IMR-90 (cell line): ENCODE data around the gene ARF6. TPM values are rescaled to one million over a fixed set of nuclear protein-coding genes. Genes with fewer than 3 reads are reported as not detected.

Source experiments
- ATAC-seq: fragments of 200-7000 bp; cut with Tn5 transposase; 2 replicates; pipeline ENCODE4 v1.9.1; 2020; ENCODE audit warnings: low read depth, mild to moderate bottlenecking, moderate library complexity
- BruUV-seq: library from RNA; stranded (reverse); fragments of 400-500 nt; replicated peaks from 2 replicates; lab custom pipeline; 2021; lab: Mats Ljungman, UMichigan
- CTCF ChIA-PET: fragments of 300-600 bp; formaldehyde crosslinking; extraction: SDS; loops from one replicate; lab custom pipeline; 2021; ENCODE audit warnings: antibody characterized with exemption; lab: Yijun Ruan, JAX
- POLR2A ChIA-PET: fragments of 300-600 bp; sonication (Branson Sonifier 250); formaldehyde crosslinking; loops from one replicate; lab custom pipeline; 2022; ENCODE audit warnings: antibody characterized with exemption; ENCODE audit not compliant: unreplicated experiment; lab: Charles Lee
- DNase-seq: peaks from one replicate; pipeline ENCODE4 v3.0.0; 2013
- H2AFZ ChIP-seq: replicated peaks from 2 replicates; pipeline ENCODE3; 2013; ENCODE audit warnings: low read length, mild to moderate bottlenecking; ENCODE audit not compliant: poor library complexity
- H2AK5ac ChIP-seq: 2 replicates; pipeline ENCODE4 v1.6.1; 2013; ENCODE audit warnings: low read depth, low read length, inconsistent platforms
- H2AK9ac ChIP-seq: replicated peaks from 2 replicates; pipeline ENCODE3; 2013; ENCODE audit warnings: mild to moderate bottlenecking, low read depth, low read length, moderate library complexity; ENCODE audit not compliant: poor library complexity
- H2BK120ac ChIP-seq: 2 replicates; pipeline ENCODE4 v1.6.1; 2013; ENCODE audit warnings: low read depth, low read length, inconsistent platforms
- H2BK15ac ChIP-seq: 3 replicates; pipeline ENCODE4 v1.6.1; 2013; ENCODE audit warnings: low read depth, low read length, inconsistent platforms
- H2BK20ac ChIP-seq: 2 replicates; pipeline ENCODE4 v1.6.1; 2013; ENCODE audit warnings: low read depth, mild to moderate bottlenecking, inconsistent platforms, low read length, moderate library complexity
- H2BK5ac ChIP-seq: 2 replicates; pipeline ENCODE4 v1.6.1; 2013; ENCODE audit warnings: mild to moderate bottlenecking, low read depth, low read length, inconsistent platforms; ENCODE audit not compliant: poor library complexity, severe bottlenecking
- H3K14ac ChIP-seq: replicated peaks from 2 replicates; pipeline ENCODE4 v1.6.1; 2013; ENCODE audit warnings: low read depth, low read length, inconsistent platforms
- H3K18ac ChIP-seq: 2 replicates; pipeline ENCODE4 v1.6.1; 2013; ENCODE audit warnings: low read depth, low read length, control low read depth
- H3K23ac ChIP-seq: 2 replicates; pipeline ENCODE4 v1.6.1; 2013; ENCODE audit warnings: low read depth, low read length, inconsistent platforms
- H3K27ac ChIP-seq: 2 replicates; pipeline ENCODE4 v1.5.1; 2013; ENCODE audit warnings: mild to moderate bottlenecking, control low read depth, low read length; ENCODE audit not compliant: insufficient read depth
- H3K27me3 ChIP-seq: 2 replicates; pipeline ENCODE4 v1.6.1; 2013; ENCODE audit warnings: low read length; ENCODE audit not compliant: control insufficient read depth, insufficient read depth
- H3K36me3 ChIP-seq: 2 replicates; pipeline ENCODE4 v1.6.1; 2013; ENCODE audit warnings: low read length, mixed read lengths; ENCODE audit not compliant: control insufficient read depth, insufficient read depth
- H3K4ac ChIP-seq: 2 replicates; pipeline ENCODE4 v1.6.1; 2013; ENCODE audit warnings: low read depth, low read length, inconsistent platforms
- H3K4me1 ChIP-seq: 2 replicates; pipeline ENCODE4 v1.6.1; 2013; ENCODE audit warnings: low read length, mixed read lengths; ENCODE audit not compliant: control insufficient read depth, insufficient read depth
- H3K4me2 ChIP-seq: 2 replicates; pipeline ENCODE4 v1.6.1; 2013; ENCODE audit warnings: low read depth, mild to moderate bottlenecking, control low read depth, low read length, moderate library complexity
- H3K4me3 ChIP-seq: 2 replicates; pipeline ENCODE4 v1.5.1; 2013; ENCODE audit warnings: low read depth, mild to moderate bottlenecking, control low read depth, low read length, moderate library complexity; ENCODE audit not compliant: insufficient read depth
- H3K56ac ChIP-seq: 2 replicates; pipeline ENCODE4 v1.6.1; 2013; ENCODE audit warnings: low read length, inconsistent platforms; ENCODE audit not compliant: insufficient read depth; ENCODE audit errors: extremely low read depth
- H3K79me1 ChIP-seq, 2 experiments: 2 replicates each; pipeline ENCODE4 v1.6.1; 2013; ENCODE audit warnings: low read length in 2 of 2, inconsistent platforms in 1 of 2, low read depth in 1 of 2
- H3K9ac ChIP-seq: 2 replicates; pipeline ENCODE4 v1.6.1; 2013; ENCODE audit warnings: low read depth, low read length, control low read depth
- H3K9me1 ChIP-seq: 2 replicates; pipeline ENCODE4 v1.6.1; 2013; ENCODE audit warnings: low read length, inconsistent platforms; ENCODE audit not compliant: insufficient read depth
- H3K9me3 ChIP-seq: 2 replicates; pipeline ENCODE4 v1.6.1; 2013; ENCODE audit warnings: low read length; ENCODE audit not compliant: control insufficient read depth, insufficient read depth
- H4K20me1 ChIP-seq: 2 replicates; pipeline ENCODE4 v1.6.1; 2013; ENCODE audit warnings: low read length, inconsistent platforms; ENCODE audit not compliant: insufficient read depth
- H4K5ac ChIP-seq: 2 replicates; pipeline ENCODE4 v1.6.1; 2013; ENCODE audit warnings: mild to moderate bottlenecking, low read depth, low read length, control low read depth
- H4K8ac ChIP-seq, 2 experiments: 2 replicates each; pipeline ENCODE4 v1.6.1; 2013; ENCODE audit warnings: low read depth in 2 of 2, low read length in 2 of 2, control low read depth in 1 of 2, inconsistent platforms in 1 of 2
- H4K91ac ChIP-seq: 2 replicates; pipeline ENCODE4 v1.6.1; 2013; ENCODE audit warnings: low read depth, low read length, inconsistent platforms; ENCODE audit not compliant: insufficient read depth
- BHLHE40 ChIP-seq: fragments of 150-350 bp; IDR thresholded peaks from 2 replicates; pipeline ENCODE4 v1.6.1; 2016; ENCODE audit warnings: mild to moderate bottlenecking, low read depth, low read length
- CHD1 ChIP-seq: IDR thresholded peaks from 2 replicates; pipeline ENCODE4 v1.6.1; 2012; ENCODE audit warnings: low read depth, low read length, improper control_type of control experiment
- CTCF ChIP-seq: conservative IDR thresholded peaks from 2 replicates; pipeline ENCODE4 v1.5.1; 2012; ENCODE audit warnings: mild to moderate bottlenecking, low read depth, low read length, improper control_type of control experiment
- ELK1 ChIP-seq: fragments of 150-350 bp; IDR thresholded peaks from 2 replicates; pipeline ENCODE4 v1.6.1; 2016; ENCODE audit warnings: low read depth, mild to moderate bottlenecking, low read length, moderate library complexity, borderline replicate concordance
- FOS ChIP-seq: fragments of 150-350 bp; IDR thresholded peaks from 2 replicates; pipeline ENCODE4 v1.6.1; 2016; ENCODE audit warnings: low read depth, low read length
- MAFK ChIP-seq: IDR thresholded peaks from 2 replicates; pipeline ENCODE4 v1.6.1; 2012; ENCODE audit warnings: low read depth, low read length, improper control_type of control experiment
- MXI1 ChIP-seq: IDR thresholded peaks from 2 replicates; pipeline ENCODE4 v1.6.1; 2012; ENCODE audit warnings: low read depth, mild to moderate bottlenecking, low read length, moderate library complexity, borderline replicate concordance
- NFE2L2 ChIP-seq: fragments of 150-350 bp; IDR thresholded peaks from 2 replicates; pipeline ENCODE4 v1.6.1; 2016; ENCODE audit warnings: low read depth, mild to moderate bottlenecking, low read length
- POLR2A ChIP-seq: IDR thresholded peaks from 2 replicates; pipeline ENCODE4 v1.6.1; 2012; ENCODE audit warnings: mild to moderate bottlenecking, low read depth, low read length
- RAD21 ChIP-seq: IDR thresholded peaks from 2 replicates; pipeline ENCODE4 v1.6.1; 2012; ENCODE audit warnings: low read length, improper control_type of control experiment
- RCOR1 ChIP-seq: IDR thresholded peaks from 2 replicates; pipeline ENCODE4 v1.6.1; 2012; ENCODE audit warnings: mild to moderate bottlenecking, low read length, improper control_type of control experiment; ENCODE audit not compliant: insufficient replicate concordance
- RFX5 ChIP-seq: IDR thresholded peaks from 2 replicates; pipeline ENCODE4 v1.8.0; 2012; ENCODE audit warnings: low read depth, mild to moderate bottlenecking, low read length, moderate library complexity
- SMC3 ChIP-seq: fragments of 150-350 bp; IDR thresholded peaks from 2 replicates; pipeline ENCODE4 v1.6.1; 2016; ENCODE audit warnings: low read depth, mild to moderate bottlenecking, antibody characterized with exemption, low read length, moderate library complexity
- WGBS, 2 experiments: methylation state at CpG; one replicate each; pipeline versions ENCODE4 v1.1.5 to v1.1.7; 2013; ENCODE audit warnings: missing lambda C conversion rate in 2 of 2; ENCODE audit not compliant: insufficient read length in 1 of 2; ENCODE audit errors: extremely low coverage in 2 of 2; 5-methylcytosine and 5-hydroxymethylcytosine counted together
- dilution Hi-C: fragments of 300-500 bp; cut with HindIII; formaldehyde crosslinking; loops from one replicate; pipeline ENCODE4 v1.14.3; 2018; ENCODE audit warnings: low sequenced_read_pairs; ENCODE audit not compliant: unreplicated experiment
- in situ Hi-C: fragments of 300-500 bp; cut with MboI; formaldehyde crosslinking; loops from 3 replicates; pipeline ENCODE4 v1.14.3; 2019; ENCODE audit warnings: low sequenced_read_pairs, inconsistent platforms, mixed read lengths
- intact Hi-C: fragments of 100-400 bp; cut with micrococcal nuclease; formaldehyde crosslinking; loops from 2 replicates; pipeline ENCODE4 v1.10.0; 2022
- polyA plus RNA-seq, 3 experiments: library from polyadenylated mRNA; depleted of rRNA; stranded (reverse); fragments of >200 nt; gene quantifications; 2 replicates each; pipeline ENCODE4 v1.2.3, GENCODE V29; 2012; ENCODE audit warnings: low replicate concordance in 1 of 3
- total RNA-seq: library from RNA; depleted of rRNA; stranded (reverse); fragments of >200 nt; gene quantifications from 2 replicates; pipeline ENCODE4 v1.2.3, GENCODE V29; 2012

ARF6 gene
- total and polyA plus RNA-seq, 2 of the 4 experiments (the other 2 are of a cell fraction), result 32.1 to 40.1 TPM

GRCh38 chr14:49867831-49868719, 24.8 kb upstream of the ARF6 start:
- Histone ChIP-seq H3K4me3 (peak overlapping the region; percentile 69), H2AK9ac (peak overlapping the region; percentile 90), H3K4me1 (peaks cover 5% of the 10 kb centered on the region), H3K18ac (peak overlapping the region; percentile 91), H3K27ac (peak overlapping the region; percentile 77), H2BK20ac (peak overlapping the region; percentile 51), H3K79me1 (peaks cover 9 to 28% of the 10 kb centered on the region in 2 experiments; a peak in 3 of 4 replicates), H3K27me3 (no peaks in the 10 kb centered on the region), H3K4ac (peak overlapping the region; percentile 95), H3K9ac (peak overlapping the region; percentile 86), H3K14ac (peak overlapping the region; percentile 96), H3K23ac (peak overlapping the region; percentile 93), H3K4me2 (peak overlapping the region; percentile 99), H3K9me3 (no peaks in the 10 kb centered on the region), H2BK15ac (peak overlapping the region; percentile 1; the same call in 1 of the 3 replicates), H2BK120ac (peak overlapping the region; percentile 59), H4K91ac (peak overlapping the region; percentile 42), H4K20me1 (no peaks in the 10 kb centered on the region), H3K56ac (peak overlapping the region; percentile 80), H2AFZ (peak overlapping the region; percentile 93), H2AK5ac (peak overlapping the region; percentile 87), H4K8ac (peak overlapping the region; percentile 84 to 88), H4K5ac (peak overlapping the region; percentile 99), H3K36me3 (no peaks in the 10 kb centered on the region), H3K9me1 (peaks cover 2% of the 10 kb centered on the region; the same call in 1 of the 2 replicates), H2BK5ac (peak overlapping the region; percentile 73)
- DNase-seq, result peak; percentile 83
- ChIA-PET CTCF (interaction anchor here (0.6 to 1.1 kb wide), 6 partner anchors 14 to 971 kb away, joined by 3 to 5 read pairs (median 3); partner anchors contain the start of gene NEMF), POLR2A (interaction anchor here (0.8 kb wide), 1 partner anchor 249 kb away, joined by 3 read pairs; the partner anchor contains the start of gene VCPKMT)
- dilution Hi-C loops, result loop anchor here (25.0 kb wide), 1 partner anchor 119 kb away; no protein-coding TSS in a partner anchor
- in situ Hi-C loops, result loop anchor here (5.0 to 10.0 kb wide), 2 partner anchors 224 to 657 kb away; no protein-coding TSS in a partner anchor
- 5% methylated on average over 24 of the region's 57 CpGs; no CpG with 5 or more reads in 1 of the 2 experiments for WGBS, 2 experiments
- intact Hi-C loops, result loop anchor here (5.0 kb wide), 2 partner anchors 104 to 194 kb away; no protein-coding TSS in a partner anchor
- no TSS peak for BruUV-seq
- ATAC-seq, result peak; percentile 98
- peak; percentile 27; the same call in 1 of the 2 replicates for TF ChIP-seq RAD21
- peak; percentile 55; the same call in 1 of the 2 replicates for TF ChIP-seq MXI1
- no peak for TF ChIP-seq CHD1
- no peak for TF ChIP-seq ELK1
- no peak for TF ChIP-seq BHLHE40
- TF ChIP-seq FOS, result no peak
- no peak for TF ChIP-seq RCOR1
- TF ChIP-seq NFE2L2, result no peak
- TF ChIP-seq CTCF, result no peak; the same call in 1 of the 2 replicates
- peak; percentile 6; the same call in 1 of the 2 replicates for TF ChIP-seq SMC3
- TF ChIP-seq MAFK, result no peak
- peak; percentile 57; the same call in 1 of the 2 replicates for TF ChIP-seq POLR2A
- no peak for TF ChIP-seq RFX5
